ENCODE data around the gene PDE6C.

The PDE6C gene

DNA sequence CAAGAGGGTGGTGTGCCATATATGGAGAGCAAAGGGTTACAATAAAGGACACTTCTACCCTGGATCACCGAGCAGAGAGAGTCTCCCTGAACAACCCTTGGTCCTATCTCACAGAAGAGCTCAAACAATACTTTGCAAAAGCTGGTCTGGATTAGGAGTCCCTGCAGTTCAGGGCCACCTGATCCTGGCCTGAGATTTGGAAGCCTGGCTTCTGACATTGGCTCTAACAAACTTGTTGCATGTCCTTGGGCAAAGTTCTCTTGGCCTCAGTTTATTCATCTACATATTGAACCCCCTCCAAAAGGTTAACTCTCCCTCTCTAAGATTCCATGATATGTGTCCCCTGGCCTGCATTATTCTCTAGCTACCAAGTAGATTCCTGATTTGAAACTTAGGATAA, 13.0 kb upstream of the PDE6C start:
- H3K4me3 ChIP-seq (ENCODE audit: low read depth, low read length): no peak overlapping the region
- TF ChIP-seq, protein P1, sequence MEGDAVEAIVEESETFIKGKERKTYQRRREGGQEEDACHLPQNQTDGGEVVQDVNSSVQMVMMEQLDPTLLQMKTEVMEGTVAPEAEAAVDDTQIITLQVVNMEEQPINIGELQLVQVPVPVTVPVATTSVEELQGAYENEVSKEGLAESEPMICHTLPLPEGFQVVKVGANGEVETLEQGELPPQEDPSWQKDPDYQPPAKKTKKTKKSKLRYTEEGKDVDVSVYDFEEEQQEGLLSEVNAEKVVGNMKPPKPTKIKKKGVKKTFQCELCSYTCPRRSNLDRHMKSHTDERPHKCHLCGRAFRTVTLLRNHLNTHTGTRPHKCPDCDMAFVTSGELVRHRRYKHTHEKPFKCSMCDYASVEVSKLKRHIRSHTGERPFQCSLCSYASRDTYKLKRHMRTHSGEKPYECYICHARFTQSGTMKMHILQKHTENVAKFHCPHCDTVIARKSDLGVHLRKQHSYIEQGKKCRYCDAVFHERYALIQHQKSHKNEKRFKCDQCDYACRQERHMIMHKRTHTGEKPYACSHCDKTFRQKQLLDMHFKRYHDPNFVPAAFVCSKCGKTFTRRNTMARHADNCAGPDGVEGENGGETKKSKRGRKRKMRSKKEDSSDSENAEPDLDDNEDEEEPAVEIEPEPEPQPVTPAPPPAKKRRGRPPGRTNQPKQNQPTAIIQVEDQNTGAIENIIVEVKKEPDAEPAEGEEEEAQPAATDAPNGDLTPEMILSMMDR (IDR thresholded peaks at IDR 0.05; ENCODE audit: insufficient read depth, low read depth, low read length, missing control alignments): no peak
- DNase-seq (ENCODE audit: low read depth): no peak

GRCh38 chr10:93599778-93600177, 12.6 kb upstream of the PDE6C start:
- no peak for DNase-seq (ENCODE audit: low read depth)
- TF ChIP-seq, protein P1 (IDR thresholded peaks at IDR 0.05; ENCODE audit: insufficient read depth, low read depth, low read length, missing control alignments): no peak
- H3K4me3 ChIP-seq (ENCODE audit: low read depth, low read length): no peak overlapping the region

GRCh38 chr10:93600446-93601145, 11.7 kb upstream of the PDE6C start:
- TF ChIP-seq, protein P1 (IDR thresholded peaks at IDR 0.05; ENCODE audit: insufficient read depth, low read depth, low read length, missing control alignments): no peak
- DNase-seq (ENCODE audit: low read depth): no peak
- H3K4me3 ChIP-seq (ENCODE audit: low read depth, low read length): no peak overlapping the region

DNA sequence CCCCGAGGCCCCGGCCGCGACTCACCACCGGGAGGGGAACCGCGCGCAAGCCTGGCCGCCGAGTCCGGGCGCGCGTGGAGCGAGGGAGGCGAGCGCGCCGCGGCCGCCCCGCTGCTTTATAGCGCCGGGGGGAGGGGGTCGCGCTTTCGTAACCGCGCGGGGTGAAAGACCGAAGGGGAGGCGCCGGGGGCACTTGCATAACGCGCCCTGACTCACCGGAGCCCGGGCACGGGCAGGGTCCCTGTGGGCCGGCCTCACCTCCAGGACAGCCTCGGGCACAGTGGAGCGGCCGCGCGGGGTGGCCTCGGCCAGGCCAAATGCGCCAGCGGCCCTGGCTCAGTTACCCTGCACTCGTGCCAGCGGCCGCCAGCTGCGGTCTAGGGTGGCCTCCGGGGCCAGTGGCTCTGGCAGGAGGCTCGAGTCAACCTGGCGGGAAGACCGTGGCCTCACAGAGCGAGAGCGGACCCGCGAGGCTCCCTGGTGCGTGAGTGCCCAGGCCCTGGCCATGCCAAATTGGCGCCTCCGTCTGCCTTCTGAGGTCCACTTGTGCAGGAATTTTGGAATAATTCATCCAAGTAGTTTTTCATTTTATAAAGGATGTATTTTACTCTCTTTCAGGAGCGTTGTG, 11.1 kb upstream of the PDE6C start, which contains the start of gene RBP4:
Gene RBP4 (minus strand): TSS at position 90 of the 628 bp plus-strand sequence. CDS start 207 bp downstream, outside the sequence.
- no peak for DNase-seq (ENCODE audit: low read depth)
- no peak within 1 kb of the TSS for H3K4me3 ChIP-seq (ENCODE audit: low read depth, low read length)

DNA sequence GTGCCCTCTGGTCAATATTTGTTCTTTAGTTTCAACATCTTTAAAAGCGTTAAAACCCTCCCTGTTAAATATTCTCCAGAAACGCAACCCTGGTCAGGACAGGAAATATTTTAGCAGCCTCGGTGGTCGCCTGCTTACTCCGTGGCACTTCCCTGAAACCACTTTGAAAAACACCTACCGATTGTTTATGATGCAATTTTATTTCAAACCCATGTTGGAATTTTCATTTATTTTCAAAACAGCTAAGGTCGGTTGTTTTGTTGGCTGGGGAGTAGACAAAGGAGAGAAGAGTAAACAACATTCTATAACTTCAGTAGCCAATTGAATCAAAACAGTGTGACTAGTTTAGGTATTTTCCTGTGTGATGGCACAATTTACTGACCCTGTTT, 10.6 kb upstream of the PDE6C start:
- no peak for DNase-seq (ENCODE audit: low read depth)
- TF ChIP-seq, protein P1 (IDR thresholded peaks at IDR 0.05; ENCODE audit: insufficient read depth, low read depth, low read length, missing control alignments): no peak
- no peak overlapping the region for H3K4me3 ChIP-seq (ENCODE audit: low read depth, low read length)

More for the DNA sequence above, 11.1 kb upstream of the PDE6C start, which contains the start of gene RBP4:
- TF ChIP-seq, protein P1 (IDR thresholded peaks at IDR 0.05; ENCODE audit: insufficient read depth, low read depth, low read length, missing control alignments): no peak

DNA sequence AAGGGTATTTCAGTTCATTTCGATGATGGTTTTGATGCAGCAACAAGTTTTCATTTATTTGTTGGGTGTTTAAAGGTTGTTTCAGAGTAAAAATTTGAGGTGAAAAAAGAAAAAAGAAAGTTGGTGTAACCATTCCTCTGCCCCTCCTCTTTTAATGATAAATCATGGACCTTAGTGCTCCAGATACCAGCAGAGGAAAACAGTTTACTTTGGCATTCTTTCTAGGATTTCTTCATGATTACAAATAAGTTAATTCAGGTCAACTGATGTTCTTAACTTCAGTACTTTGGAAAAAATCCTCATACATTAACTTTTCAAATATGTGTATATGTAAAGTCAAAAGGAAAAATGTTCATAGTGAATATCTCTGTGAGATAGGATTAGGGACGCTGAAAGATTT, 9.3 kb upstream of the PDE6C start:
- DNase-seq (ENCODE audit: low read depth): no peak
- no peak overlapping the region for H3K4me3 ChIP-seq (ENCODE audit: low read depth, low read length)
- TF ChIP-seq, protein P1 (IDR thresholded peaks at IDR 0.05; ENCODE audit: insufficient read depth, low read depth, low read length, missing control alignments): no peak
